HG03280 (cell line): Measurements from ENCODE around the gene CXCL6.

ENCODE experiments used
- ATAC-seq: cut with Tn5 transposase; IDR thresholded peaks from one replicate; pipeline ENCODE4 v1.9.1; 2021; ENCODE audit warnings: mild to moderate bottlenecking, moderate library complexity; ENCODE audit not compliant: unreplicated experiment

Gene CXCL6

DNA sequence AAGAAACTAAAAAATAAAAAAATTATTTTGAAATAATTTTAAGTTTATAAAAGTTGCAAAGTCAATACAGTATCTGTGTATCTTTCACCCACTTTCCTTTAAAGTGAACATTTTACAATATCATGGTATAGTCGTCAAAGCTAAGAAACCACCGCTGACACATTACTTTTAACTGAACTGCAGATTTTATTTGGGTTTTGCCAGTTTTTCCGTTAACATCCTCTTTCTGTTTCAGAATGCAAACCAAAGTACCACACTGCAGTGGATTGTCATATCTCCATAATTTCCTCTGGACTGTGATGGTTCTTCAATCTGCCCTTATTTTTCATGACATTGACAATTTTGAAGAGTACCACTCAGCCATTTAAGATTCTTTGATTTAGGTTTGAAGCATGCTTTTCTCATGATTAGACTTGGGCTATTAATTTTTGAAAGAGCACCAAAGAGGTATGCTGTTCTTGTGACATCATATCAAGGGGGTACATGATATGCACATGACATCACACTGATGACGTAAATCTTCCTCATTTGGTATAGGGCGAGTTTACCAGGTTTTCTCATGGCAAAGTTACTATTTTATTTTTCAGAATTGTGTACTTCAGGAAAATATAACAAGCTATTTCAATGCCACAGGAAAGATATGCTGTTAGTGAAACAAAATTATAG lies 29.1 kb downstream of the CXCL6 start:
- ATAC-seq, result no peak

GRCh38 chr4:73866246-73866645 lies 29.8 kb downstream of the CXCL6 start:
- ATAC-seq, result no peak

DNA sequence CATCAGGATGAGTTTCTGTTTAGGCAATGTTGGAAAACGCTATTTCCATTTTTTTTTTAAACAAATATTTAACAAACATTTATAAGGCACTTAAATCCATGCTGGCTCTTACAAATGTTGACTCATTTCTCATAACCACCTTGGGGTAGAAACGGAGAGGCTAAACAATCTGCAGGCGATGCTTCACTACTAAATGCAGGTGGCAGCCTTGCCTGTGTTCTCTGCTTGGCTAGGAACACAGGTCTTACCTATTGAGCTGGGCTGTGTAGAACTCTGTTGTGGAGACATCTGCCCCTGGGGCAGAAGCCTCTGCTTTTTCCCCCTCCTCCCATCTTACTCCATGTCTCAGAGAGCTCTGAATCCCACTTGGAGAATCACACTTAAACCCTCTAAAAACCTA lies 31.3 kb downstream of the CXCL6 start:
- ATAC-seq, result no peak

- no peak for ATAC-seq
These were observed 32.0 kb downstream of the CXCL6 start for GRCh38 chr4:73868206-73869129.

- ATAC-seq, result no peak
These were observed 32.9 kb downstream of the CXCL6 start, which contains the start of gene CXCL1 for GRCh38 chr4:73869130-73870055. TSS of gene CXCL1 (plus strand) at chr4:73869393. CDS start at chr4:73869471, 78 bp downstream.

DNA sequence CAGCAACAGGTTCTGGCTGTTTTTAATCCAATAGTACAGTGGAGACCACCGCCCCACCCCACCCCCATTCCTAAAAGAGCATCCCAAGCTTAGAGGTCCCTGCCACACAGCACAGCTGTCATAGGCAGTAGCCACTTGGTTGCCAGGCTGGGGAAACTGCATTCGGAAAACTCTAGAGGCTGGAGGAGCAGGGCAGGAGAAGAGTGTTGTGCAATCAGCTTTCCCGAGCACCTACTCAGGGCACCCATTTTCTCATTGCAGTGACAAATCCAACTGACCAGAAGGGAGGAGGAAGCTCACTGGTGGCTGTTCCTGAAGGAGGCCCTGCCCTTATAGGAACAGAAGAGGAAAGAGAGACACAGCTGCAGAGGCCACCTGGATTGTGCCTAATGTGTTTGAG lies 33.8 kb downstream of the CXCL6 start:
- no peak for ATAC-seq

GRCh38 chr4:73870768-73871167 lies 34.3 kb downstream of the CXCL6 start:
- ATAC-seq, result no peak

GRCh38 chr4:73871511-73872310 lies 35.2 kb downstream of the CXCL6 start:
- no peak for ATAC-seq

GRCh38 chr4:73872316-73873108 lies 36.0 kb downstream of the CXCL6 start:
- ATAC-seq, result no peak

DNA sequence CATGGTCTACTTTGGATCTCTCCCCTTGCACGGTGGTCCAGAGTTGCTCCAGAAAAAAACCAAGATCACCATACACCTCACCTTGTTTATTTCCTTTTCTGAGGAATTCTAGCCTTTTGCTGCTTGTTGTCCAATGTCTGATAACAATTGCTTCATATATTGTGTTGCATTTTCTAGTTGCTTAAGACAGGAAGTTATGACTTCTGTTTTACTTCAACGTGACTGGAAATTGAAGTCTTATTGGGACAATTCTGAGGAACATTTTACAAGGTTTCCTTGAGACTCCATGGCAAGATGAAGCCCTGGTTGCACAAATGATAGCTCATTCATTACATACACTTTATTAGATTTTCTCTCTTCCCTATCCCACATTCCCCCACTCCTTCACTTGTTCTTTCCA lies 37.9 kb downstream of the CXCL6 start:
- no peak for ATAC-seq

GRCh38 chr4:73875401-73875800 lies 38.9 kb downstream of the CXCL6 start:
- ATAC-seq, result no peak

DNA sequence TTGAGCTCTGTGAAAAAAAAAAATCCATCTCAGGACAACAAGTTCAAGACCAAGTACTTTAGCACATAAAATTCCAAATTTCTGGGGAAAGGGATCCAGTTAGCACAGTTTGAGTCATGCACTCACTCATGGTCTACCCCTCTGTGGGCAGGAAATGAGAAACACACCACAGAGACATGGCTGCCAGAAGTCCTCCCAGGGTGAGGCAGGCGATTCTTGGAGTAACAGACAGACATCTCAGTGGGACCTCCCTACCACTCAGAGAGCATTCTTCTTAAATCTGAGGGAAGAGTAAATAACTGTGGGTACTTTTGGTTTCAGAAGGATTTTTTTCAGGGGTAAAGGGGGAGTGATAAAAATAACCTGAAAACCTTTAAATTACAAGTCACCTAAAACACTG lies 46.8 kb downstream of the CXCL6 start:
- ATAC-seq, result no peak

GRCh38 chr4:73885574-73886267 lies 49.2 kb downstream of the CXCL6 start:
- no peak for ATAC-seq
